Activated CD4-positive, alpha-beta T cell treated with anti-CD3 and anti-CD28 coated beads, Interleukin-2, amount 50 U/mL, for 24 hours (primary cell): ENCODE measurements around the gene BRINP2.

Experiments
- DNase-seq, 2 donors: peaks; one replicate each; pipeline ENCODE4 v3.0.0-alpha.2; 2020; ENCODE audit warnings: low read depth in 1 of 2, low spot score in 1 of 2

BRINP2 gene

GRCh38 chr1:177164380-177165068 lies 6.2 kb upstream of the BRINP2 start, which contains the start of gene ASTN1:
Gene ASTN1 (minus strand): TSS chr1:177164712. CDS start chr1:177164676, 36 bp downstream.
- DNase-seq, result no peak

- DNase-seq, result no peak
These were observed 5.7 kb upstream of the BRINP2 start for GRCh38 chr1:177165069-177165439.

GRCh38 chr1:177171536-177172123 lies 872 bp downstream of the BRINP2 start:
- no peak for DNase-seq

GRCh38 chr1:177172272-177172671 lies 1.5 kb downstream of the BRINP2 start:
- no peak for DNase-seq

GRCh38 chr1:177172866-177173265 lies 2.1 kb downstream of the BRINP2 start:
- no peak for DNase-seq

- no peak for DNase-seq
These were observed 3.2 kb downstream of the BRINP2 start for GRCh38 chr1:177173976-177174375.

- no peak for DNase-seq
These were observed 4.3 kb downstream of the BRINP2 start for GRCh38 chr1:177174921-177175634.

- DNase-seq, result no peak
These were observed 10.5 kb downstream of the BRINP2 start for GRCh38 chr1:177181280-177181630.

GRCh38 chr1:177181631-177182291 lies 11.0 kb downstream of the BRINP2 start:
- DNase-seq, result no peak

- no peak for DNase-seq
These were observed 13.1 kb downstream of the BRINP2 start for GRCh38 chr1:177183836-177184235.

- DNase-seq, result no peak
These were observed 14.5 kb downstream of the BRINP2 start for GRCh38 chr1:177185209-177185608.

- no peak for DNase-seq
These were observed 15.9 kb downstream of the BRINP2 start for GRCh38 chr1:177186639-177187038.

- no peak for DNase-seq
These were observed 19.7 kb downstream of the BRINP2 start for GRCh38 chr1:177190308-177190970.

GRCh38 chr1:177198243-177198642 lies 27.5 kb downstream of the BRINP2 start:
- no peak for DNase-seq

- DNase-seq, result no peak
These were observed 29.5 kb downstream of the BRINP2 start for GRCh38 chr1:177200290-177200689.

GRCh38 chr1:177206831-177207355 lies 36.1 kb downstream of the BRINP2 start:
- no peak for DNase-seq

GRCh38 chr1:177208920-177209319 lies 38.2 kb downstream of the BRINP2 start:
- DNase-seq, result no peak

GRCh38 chr1:177209357-177209756 lies 38.6 kb downstream of the BRINP2 start:
- DNase-seq, result no peak

GRCh38 chr1:177210071-177210470 lies 39.3 kb downstream of the BRINP2 start:
- DNase-seq, result no peak

- no peak for DNase-seq
These were observed 40.5 kb downstream of the BRINP2 start for GRCh38 chr1:177211231-177211630.

- no peak for DNase-seq
These were observed 45.9 kb downstream of the BRINP2 start for GRCh38 chr1:177216587-177217202.
